Ascending aorta (tissue), 2 donors: Measurements from ENCODE around the gene SRGAP1. TPM values are rescaled to one million over a fixed set of nuclear protein-coding genes. Genes with fewer than 3 reads are reported as not detected.

ENCODE experiments used
- DNase-seq, 2 donors: peaks; one replicate each; pipeline ENCODE4 v3.0.0-alpha.2; 2019; ENCODE audit warnings: low spot score in 2 of 2
- H3K27ac ChIP-seq, 2 donors: fragments of 200-600 bp; sonication (generic); one replicate each; pipeline ENCODE4 v1.5.1; 2016 to 2017; ENCODE audit warnings: mild to moderate bottlenecking in 1 of 2
- H3K27me3 ChIP-seq: fragments of 200-600 bp; sonication (generic); one replicate; pipeline ENCODE4 v1.5.1; 2017
- H3K36me3 ChIP-seq, 2 donors: fragments of 200-600 bp; sonication (generic); one replicate each; pipeline ENCODE4 v1.5.1; 2016
- H3K4me1 ChIP-seq, 2 donors: fragments of 200-600 bp; sonication (generic); one replicate each; pipeline ENCODE4 v1.5.1; 2016 to 2017; ENCODE audit warnings: mild to moderate bottlenecking in 1 of 2
- H3K4me3 ChIP-seq, 2 donors: fragments of 200-600 bp; sonication (generic); one replicate each; pipeline ENCODE4 v1.5.1; 2016 to 2017; ENCODE audit warnings: mild to moderate bottlenecking in 1 of 2
- H3K9me3 ChIP-seq, 2 donors: fragments of 200-600 bp; sonication (generic); one replicate each; pipeline ENCODE4 v1.5.1; 2016
- intact Hi-C: fragments of 100-400 bp; cut with DNase I; formaldehyde crosslinking; loops from one replicate; pipeline ENCODE4 v1.15.1; 2023
- total RNA-seq: library from RNA; depleted of rRNA; stranded (reverse); fragments of >200 nt; gene quantifications from one replicate; pipeline ENCODE4 v1.1.0, GENCODE V29; 2016
- TF ChIP-seq, protein P1 (sequence below), 3 experiments: fragments of 200-600 bp in 2 of 3; fragments of 450-650 bp in 1 of 3; sonication (generic) in 2 of 3; IDR thresholded peaks; one replicate each; pipeline ENCODE4 v1.5.1; 2016 to 2019; ENCODE audit warnings: antibody characterized with exemption in 3 of 3, mild to moderate bottlenecking in 1 of 3, moderate library complexity in 1 of 3

The SRGAP1 gene
- total RNA-seq, 1 donor from 2014 or later: 5.5 TPM

- DNase-seq: no peak
- no peak overlapping the region for H3K27ac ChIP-seq
- H3K4me3 ChIP-seq: no peak overlapping the region
- H3K27me3 ChIP-seq: no peaks in the 10 kb centered on the region
- TF ChIP-seq, protein P1, sequence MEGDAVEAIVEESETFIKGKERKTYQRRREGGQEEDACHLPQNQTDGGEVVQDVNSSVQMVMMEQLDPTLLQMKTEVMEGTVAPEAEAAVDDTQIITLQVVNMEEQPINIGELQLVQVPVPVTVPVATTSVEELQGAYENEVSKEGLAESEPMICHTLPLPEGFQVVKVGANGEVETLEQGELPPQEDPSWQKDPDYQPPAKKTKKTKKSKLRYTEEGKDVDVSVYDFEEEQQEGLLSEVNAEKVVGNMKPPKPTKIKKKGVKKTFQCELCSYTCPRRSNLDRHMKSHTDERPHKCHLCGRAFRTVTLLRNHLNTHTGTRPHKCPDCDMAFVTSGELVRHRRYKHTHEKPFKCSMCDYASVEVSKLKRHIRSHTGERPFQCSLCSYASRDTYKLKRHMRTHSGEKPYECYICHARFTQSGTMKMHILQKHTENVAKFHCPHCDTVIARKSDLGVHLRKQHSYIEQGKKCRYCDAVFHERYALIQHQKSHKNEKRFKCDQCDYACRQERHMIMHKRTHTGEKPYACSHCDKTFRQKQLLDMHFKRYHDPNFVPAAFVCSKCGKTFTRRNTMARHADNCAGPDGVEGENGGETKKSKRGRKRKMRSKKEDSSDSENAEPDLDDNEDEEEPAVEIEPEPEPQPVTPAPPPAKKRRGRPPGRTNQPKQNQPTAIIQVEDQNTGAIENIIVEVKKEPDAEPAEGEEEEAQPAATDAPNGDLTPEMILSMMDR (IDR thresholded peaks at IDR 0.05): no peak
- no peaks in the 10 kb centered on the region for H3K4me1 ChIP-seq
- intact Hi-C loops: no loop called here
- H3K9me3 ChIP-seq: no peaks in the 10 kb centered on the region
- H3K36me3 ChIP-seq: no peaks in the 10 kb centered on the region
Observed at GRCh38 chr12:63982604-63983295, 138.2 kb downstream of the SRGAP1 start.

GRCh38 chr12:63985456-63985855, 141.0 kb downstream of the SRGAP1 start:
- TF ChIP-seq, protein P1 (IDR thresholded peaks at IDR 0.05): no peak
- DNase-seq: no peak
- intact Hi-C loops: no loop called here
- Histone ChIP-seq H3K27ac (no peak overlapping the region), H3K4me1 (no peaks in the 10 kb centered on the region), H3K9me3 (no peaks in the 10 kb centered on the region), H3K4me3 (no peak overlapping the region), H3K27me3 (no peaks in the 10 kb centered on the region), H3K36me3 (no peaks in the 10 kb centered on the region)

GRCh38 chr12:63985945-63986344, 141.4 kb downstream of the SRGAP1 start:
- no peak overlapping the region for H3K4me3 ChIP-seq

DNA sequence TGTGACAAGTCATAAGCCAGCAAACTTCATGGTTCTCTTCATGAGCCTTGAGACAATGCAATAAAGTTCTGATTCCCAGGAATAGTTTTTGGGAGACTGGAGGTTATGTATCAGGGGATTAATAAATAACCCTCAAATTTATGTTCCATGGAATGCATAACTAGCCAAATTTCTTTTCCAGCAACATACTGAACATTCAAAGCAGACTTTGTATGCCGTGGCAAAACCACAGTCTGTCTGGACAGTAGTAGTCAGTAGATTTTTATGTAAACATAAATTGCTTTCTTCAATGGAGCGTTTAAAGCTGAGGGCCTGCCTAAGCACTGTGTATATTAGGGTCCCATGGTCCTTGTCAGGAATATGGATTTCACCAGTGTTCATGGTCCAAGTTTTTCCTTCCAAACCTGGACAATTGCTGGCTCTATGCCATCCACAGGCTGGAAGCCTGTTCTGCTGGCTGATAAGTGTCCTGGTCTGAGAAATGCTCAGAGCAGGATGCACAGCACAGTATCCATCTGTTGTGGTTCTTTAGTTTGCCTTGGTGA, 144.9 kb downstream of the SRGAP1 start:
- Histone ChIP-seq H3K4me1 (no peaks in the 10 kb centered on the region), H3K27me3 (no peaks in the 10 kb centered on the region), H3K9me3 (no peaks in the 10 kb centered on the region), H3K36me3 (no peaks in the 10 kb centered on the region), H3K4me3 (no peak overlapping the region), H3K27ac (no peak overlapping the region)
- intact Hi-C loops: no loop called here
- TF ChIP-seq, protein P1 (IDR thresholded peaks at IDR 0.05): no peak
- no peak for DNase-seq

More at GRCh38 chr12:63985945-63986344, 141.4 kb downstream of the SRGAP1 start:
- no peak for DNase-seq
- TF ChIP-seq, protein P1 (IDR thresholded peaks at IDR 0.05): no peak
- Histone ChIP-seq H3K27me3 (no peaks in the 10 kb centered on the region), H3K36me3 (no peaks in the 10 kb centered on the region), H3K4me1 (no peaks in the 10 kb centered on the region), H3K9me3 (no peaks in the 10 kb centered on the region), H3K27ac (no peak overlapping the region)
- intact Hi-C loops: no loop called here

GRCh38 chr12:63990828-63991547, 146.5 kb downstream of the SRGAP1 start:
- Histone ChIP-seq H3K4me1 (no peaks in the 10 kb centered on the region), H3K36me3 (no peaks in the 10 kb centered on the region), H3K4me3 (no peak overlapping the region), H3K9me3 (no peaks in the 10 kb centered on the region), H3K27ac (no peak overlapping the region), H3K27me3 (no peaks in the 10 kb centered on the region)
- TF ChIP-seq, protein P1 (IDR thresholded peaks at IDR 0.05): no peak
- no peak for DNase-seq
- intact Hi-C loops: no loop called here
